Pancreas (tissue), 10 donors: Measurements from ENCODE around the gene ATP10D. TPM values are rescaled to one million over a fixed set of nuclear protein-coding genes. Genes with fewer than 3 reads are reported as not detected.

ENCODE experiments used
- ATAC-seq, 4 donors: fragments of 200-7000 bp; cut with Tn5 transposase; one replicate each; pipeline versions ENCODE4 v1.8.0 to v1.9.1; 2020; ENCODE audit warnings: mild to moderate bottlenecking in 4 of 4, moderate library complexity in 4 of 4
- DNase-seq, 6 donors: peaks; one replicate each; pipeline ENCODE4 v3.0.0-alpha.2; 2020
- FAIRE-seq: peaks from 2 replicates; lab custom pipeline; 2012; peaks lifted over from hg19 to GRCh38; lab: Jason Lieb, UNC
- H3K27ac ChIP-seq, 4 donors: fragments of 200-600 bp; sonication (generic); 1 replicate in 3 of 4; 2 replicates in 1 of 4; pipeline versions ENCODE4 v1.5.0 to v1.8.0; 2020
- H3K27me3 ChIP-seq, 4 donors: fragments of 200-600 bp; one replicate each; pipeline ENCODE4 v1.8.0; 2021
- H3K36me3 ChIP-seq, 3 donors: fragments of 200-600 bp; sonication (generic) in 1 of 3; one replicate each; pipeline versions ENCODE4 v1.5.0 to v1.8.0; 2020 to 2021
- H3K4me1 ChIP-seq, 3 donors: fragments of 200-600 bp; one replicate each; pipeline ENCODE4 v1.8.0; 2021
- H3K4me3 ChIP-seq, 4 donors: fragments of 200-600 bp; sonication (generic) in 2 of 4; one replicate each; pipeline versions ENCODE4 v1.5.0 to v1.8.0; 2020 to 2021
- H3K9me3 ChIP-seq, 4 donors: fragments of 200-600 bp; one replicate each; pipeline ENCODE4 v1.8.0; 2021
- WGBS, 2 donors: extraction: QIAGEN DNeasy Blood & Tissue Kit; methylation state at CpG; one replicate each; pipeline ENCODE4 v1.1.7; 2013; 5-methylcytosine and 5-hydroxymethylcytosine counted together
- intact Hi-C, 3 donors: fragments of 100-400 bp; cut with DNase I; formaldehyde crosslinking; loops; one replicate each; pipeline versions ENCODE4 v1.11.1 to v1.14.2; 2022
- polyA plus RNA-seq, 2 donors: library from polyadenylated mRNA; stranded (reverse); fragments of 200-250 nt; gene quantifications; one replicate each; pipeline ENCODE4 v1.2.3, GENCODE V29; 2013
- total RNA-seq, 6 donors: library from RNA; stranded (reverse); fragmentation: NEBNext Ultra II Directional in 4 of 6; extraction: Animal tissue kit (Norgen Biotek cat#: 25700) in 4 of 6; gene quantifications; one replicate each; pipeline versions ENCODE4 v1.2.1 to v1.2.4, GENCODE V29; 2021 to 2023
- TF ChIP-seq, protein P1 (sequence below), 4 donors: fragments of 200-600 bp; sonication (generic) in 3 of 4; IDR thresholded peaks; one replicate each; pipeline versions ENCODE4 v1.5.0 to v1.8.0; 2021; ENCODE audit warnings: antibody characterized with exemption in 4 of 4
- donor health status: healthy with polysubstance abuse.
- donor health status: DM: no; HTN: no; CAD: no; lungs with moderate emphysema.
- donor health status: DM: no; HTN: no; CAD: no.
- donor health status: control.
- donor health status: control.
- donor health status: Bipolar disorder and iron deficiency.
- donor health status: DM: yes; HTN: yes; CAD: no.
- donor health status: DM: no; HTN: no; CAD: no.
- donor health status: DM: no; HTN: no; CAD: no.
- donor health status: DM: yes; HTN: yes; CAD: no.

The ATP10D gene
- total and polyA plus RNA-seq, 8 donors: 2.1 to 20.5 (median 7.5) TPM

DNA sequence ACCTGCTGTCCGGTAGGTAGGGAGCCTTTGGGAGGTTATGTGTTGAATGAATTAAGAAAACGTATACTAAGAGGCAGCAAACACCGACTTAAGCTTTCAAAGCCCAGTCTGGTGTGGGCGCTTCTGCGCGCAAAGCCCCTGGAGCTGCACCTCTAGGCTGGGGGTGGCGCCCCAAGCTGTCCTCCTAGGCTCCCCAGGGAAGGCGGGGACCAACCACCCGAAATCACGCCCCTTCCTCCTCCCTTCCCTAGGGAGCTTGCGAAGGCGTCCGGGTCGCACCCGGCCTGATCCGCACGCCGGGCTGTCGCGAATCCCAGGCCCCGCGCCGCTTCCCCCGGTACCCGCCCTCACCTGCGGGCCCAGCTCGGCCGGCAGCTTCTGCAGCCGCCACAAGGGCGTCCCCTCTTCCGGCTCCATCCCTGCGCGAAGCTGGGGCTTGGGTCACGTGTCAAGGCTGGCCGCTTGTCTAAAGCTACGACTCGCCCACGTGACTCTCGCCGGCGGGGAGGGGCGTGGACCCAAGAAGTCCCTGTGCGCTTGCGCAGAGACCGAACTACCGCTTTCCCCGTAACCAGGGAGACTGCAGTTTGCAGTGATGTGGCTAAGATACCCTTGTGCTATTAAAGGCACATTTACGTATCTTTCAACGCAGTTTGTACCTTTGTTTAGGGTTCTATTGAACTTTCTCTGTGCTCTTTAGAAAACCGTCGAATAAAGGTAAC is 21.7 kb upstream of the ATP10D start, which contains the start of gene COMMD8:
Gene COMMD8, minus strand, starts transcription at position 468 of the 722 bp plus-strand sequence. Its CDS starts 51 bp downstream, at position 417.
- H3K4me1 ChIP-seq: peaks cover 0 to 6% (median 2%) of the 10 kb centered on the region in 3 donors
- no peak for FAIRE-seq
- intact Hi-C loops: no loop called here
- H3K27me3 ChIP-seq: no peaks in the 10 kb centered on the region
- TF ChIP-seq, protein P1, sequence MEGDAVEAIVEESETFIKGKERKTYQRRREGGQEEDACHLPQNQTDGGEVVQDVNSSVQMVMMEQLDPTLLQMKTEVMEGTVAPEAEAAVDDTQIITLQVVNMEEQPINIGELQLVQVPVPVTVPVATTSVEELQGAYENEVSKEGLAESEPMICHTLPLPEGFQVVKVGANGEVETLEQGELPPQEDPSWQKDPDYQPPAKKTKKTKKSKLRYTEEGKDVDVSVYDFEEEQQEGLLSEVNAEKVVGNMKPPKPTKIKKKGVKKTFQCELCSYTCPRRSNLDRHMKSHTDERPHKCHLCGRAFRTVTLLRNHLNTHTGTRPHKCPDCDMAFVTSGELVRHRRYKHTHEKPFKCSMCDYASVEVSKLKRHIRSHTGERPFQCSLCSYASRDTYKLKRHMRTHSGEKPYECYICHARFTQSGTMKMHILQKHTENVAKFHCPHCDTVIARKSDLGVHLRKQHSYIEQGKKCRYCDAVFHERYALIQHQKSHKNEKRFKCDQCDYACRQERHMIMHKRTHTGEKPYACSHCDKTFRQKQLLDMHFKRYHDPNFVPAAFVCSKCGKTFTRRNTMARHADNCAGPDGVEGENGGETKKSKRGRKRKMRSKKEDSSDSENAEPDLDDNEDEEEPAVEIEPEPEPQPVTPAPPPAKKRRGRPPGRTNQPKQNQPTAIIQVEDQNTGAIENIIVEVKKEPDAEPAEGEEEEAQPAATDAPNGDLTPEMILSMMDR (IDR thresholded peaks at IDR 0.05): peak in 1 of 4 donors; percentile 24
- no peaks in the 10 kb centered on the region for H3K36me3 ChIP-seq
- peak within 1 kb of the TSS; percentile 23 to 74 (median 66) for H3K27ac ChIP-seq
- peak; percentile 97 to 99 (median 98) for ATAC-seq
- peak within 1 kb of the TSS; percentile 77 to 95 (median 81) for H3K4me3 ChIP-seq
- peak; percentile 95 to 99 (median 96) for DNase-seq
- WGBS, 2 donors: 1% methylated on average over 51 of the region's 51 CpGs
- H3K9me3 ChIP-seq: no peaks in the 10 kb centered on the region

DNA sequence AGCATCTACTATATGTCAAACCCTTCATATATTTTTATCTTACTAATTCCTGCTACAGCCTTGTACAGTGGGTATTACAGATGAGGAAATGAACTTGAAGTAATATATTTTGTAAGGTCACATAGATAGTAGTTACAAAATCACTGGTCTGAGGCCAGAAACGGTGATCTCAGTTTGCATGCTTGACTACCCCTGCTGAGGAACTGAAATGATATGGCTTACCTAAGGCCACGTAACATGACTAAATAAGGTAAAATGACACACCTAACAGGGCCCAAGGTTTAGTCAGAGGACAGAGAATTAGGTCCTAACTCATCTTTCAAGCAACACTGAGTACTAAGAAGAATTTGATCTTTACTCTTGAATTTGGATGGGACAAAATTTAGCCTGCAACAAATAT is 20.1 kb upstream of the ATP10D start:
- DNase-seq (no peak), ATAC-seq (no peak), FAIRE-seq (no peak)
- Histone ChIP-seq H3K9me3 (no peaks in the 10 kb centered on the region), H3K4me3 (no peak overlapping the region), H3K27me3 (no peaks in the 10 kb centered on the region), H3K27ac (no peak overlapping the region), H3K4me1 (peaks cover 0 to 6% (median 2%) of the 10 kb centered on the region in 3 donors), H3K36me3 (no peaks in the 10 kb centered on the region)
- TF ChIP-seq, protein P1 (IDR thresholded peaks at IDR 0.05): no peak
- WGBS, 2 donors: 63 to 65% methylated on average over 2 of the region's 2 CpGs
- intact Hi-C loops: no loop called here

DNA sequence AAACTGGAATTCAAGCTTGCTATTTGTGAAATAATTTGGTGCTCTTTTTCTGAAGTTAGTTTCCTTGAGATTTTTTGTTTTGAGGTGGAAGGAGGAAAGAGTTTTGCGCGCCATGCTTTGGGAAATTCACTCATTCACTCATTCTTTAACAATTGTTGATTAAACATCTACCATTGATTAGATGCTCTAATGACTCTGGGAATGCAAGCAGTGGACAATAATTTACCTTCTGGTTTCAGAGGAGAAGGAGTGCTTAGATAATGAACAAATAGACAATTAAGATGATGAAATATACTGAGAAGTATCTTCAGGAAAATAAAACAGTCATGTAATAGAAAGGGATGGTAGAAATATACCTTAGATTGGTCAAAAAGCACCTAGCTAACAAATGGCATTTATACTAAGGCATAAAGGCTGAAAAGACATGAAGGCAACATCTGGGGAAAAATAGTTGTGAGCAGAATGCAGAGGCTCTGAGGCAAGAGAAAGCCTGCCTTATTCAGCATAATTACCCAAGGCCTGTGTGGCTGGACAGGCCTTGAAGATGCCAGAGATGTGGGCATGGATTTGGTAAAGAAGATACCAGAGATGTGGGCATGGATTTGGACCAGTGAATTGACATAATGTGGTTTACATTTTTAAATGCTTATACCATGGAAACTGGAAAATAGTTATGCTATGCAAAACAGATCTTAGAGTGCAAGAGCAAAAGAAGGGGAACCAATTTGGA is 18.9 kb upstream of the ATP10D start:
- 19 to 27% methylated on average over 2 of the region's 2 CpGs for WGBS, 2 donors
- intact Hi-C loops: no loop called here
- no peak overlapping the region for H3K27ac ChIP-seq
- no peaks in the 10 kb centered on the region for H3K36me3 ChIP-seq
- ATAC-seq (no peak), FAIRE-seq (no peak), DNase-seq (no peak)
- no peak overlapping the region for H3K4me3 ChIP-seq
- no peaks in the 10 kb centered on the region for H3K27me3 ChIP-seq
- H3K9me3 ChIP-seq: no peaks in the 10 kb centered on the region
- TF ChIP-seq, protein P1 (IDR thresholded peaks at IDR 0.05): no peak
- H3K4me1 ChIP-seq: peaks cover 0 to 6% (median 2%) of the 10 kb centered on the region in 3 donors

DNA sequence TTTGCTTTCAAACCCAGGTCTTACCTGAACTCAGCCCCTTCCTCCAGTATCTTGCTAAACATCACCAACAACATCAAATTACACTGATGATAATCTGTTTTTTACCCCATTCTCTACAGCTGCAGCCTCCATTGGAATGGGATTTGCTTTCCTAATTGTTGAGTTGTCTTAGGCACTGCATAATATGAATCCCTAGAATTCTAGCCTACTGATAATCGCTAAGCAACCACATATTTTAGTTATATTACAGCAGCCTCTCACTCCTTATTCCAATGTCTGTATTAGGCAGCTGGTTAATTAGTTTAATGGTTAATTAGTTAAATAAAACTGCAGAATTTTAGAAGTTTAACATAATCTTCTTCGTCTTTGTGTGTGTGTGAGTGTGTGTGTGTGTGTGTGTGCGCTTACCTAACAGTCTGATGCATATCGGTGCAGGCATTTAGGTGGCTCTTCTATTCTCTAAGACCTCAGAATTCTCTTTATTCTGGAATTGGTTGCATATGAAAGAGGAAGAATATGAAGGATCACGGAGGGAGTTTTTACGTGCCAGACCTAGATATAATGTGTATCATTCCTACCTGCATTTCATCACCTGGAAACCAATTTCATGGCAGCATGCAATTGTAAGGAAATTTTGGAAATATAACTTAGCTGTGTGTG is 16.2 kb upstream of the ATP10D start:
- TF ChIP-seq, protein P1 (IDR thresholded peaks at IDR 0.05): no peak
- FAIRE-seq (no peak), ATAC-seq (peak in 1 of 4 donors; percentile 21), DNase-seq (no peak)
- Histone ChIP-seq H3K4me1 (no peaks in the 10 kb centered on the region), H3K36me3 (no peaks in the 10 kb centered on the region), H3K27me3 (no peaks in the 10 kb centered on the region), H3K27ac (no peak overlapping the region), H3K9me3 (no peaks in the 10 kb centered on the region), H3K4me3 (no peak overlapping the region)
- WGBS, 2 donors: 57 to 68% methylated on average over 6 of the region's 6 CpGs
- intact Hi-C loops: no loop called here
